Thyroid gland (tissue), 4 donors: ENCODE measurements around the gene PARP9.

ENCODE experiments used
- POLR2A ChIP-seq, 2 donors: fragments of 450-650 bp; IDR thresholded peaks; one replicate each; pipeline ENCODE4 v1.6.1; 2017; ENCODE audit warnings: antibody characterized with exemption in 2 of 2, mild to moderate bottlenecking in 2 of 2, moderate library complexity in 1 of 2
- TF ChIP-seq, protein P1 (sequence below), 6 experiments: fragments of 200-600 bp in 3 of 6; fragments of 450-650 bp in 3 of 6; sonication (generic) in 3 of 6; IDR thresholded peaks; one replicate each; pipeline ENCODE4 v1.5.1; 2016 to 2019; ENCODE audit warnings: antibody characterized with exemption in 6 of 6, mild to moderate bottlenecking in 2 of 6, inconsistent platforms in 1 of 6, moderate library complexity in 1 of 6

DNA sequence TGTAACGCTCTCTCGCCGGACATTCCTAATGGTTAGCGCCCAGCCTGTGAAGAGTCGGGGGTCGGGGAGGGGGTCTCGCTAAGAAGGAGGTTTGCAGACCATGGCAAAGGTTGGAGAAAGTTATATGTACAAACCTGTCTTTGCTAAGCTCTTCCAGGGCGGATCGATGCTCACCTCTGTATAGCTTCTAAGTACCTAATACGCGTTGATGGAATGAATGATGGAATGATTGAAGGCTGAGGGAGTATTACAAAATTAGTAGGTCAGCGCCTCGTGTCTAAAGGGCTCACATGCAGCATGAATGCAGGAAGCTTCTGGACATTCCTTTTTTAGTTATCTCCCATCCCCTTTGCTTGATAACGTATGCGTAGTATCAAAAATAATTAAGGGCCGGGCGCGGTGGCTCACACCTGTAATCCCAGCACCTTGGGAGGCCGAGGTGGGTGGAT lies 49.1 kb downstream of the PARP9 start:
- TF ChIP-seq, protein P1, sequence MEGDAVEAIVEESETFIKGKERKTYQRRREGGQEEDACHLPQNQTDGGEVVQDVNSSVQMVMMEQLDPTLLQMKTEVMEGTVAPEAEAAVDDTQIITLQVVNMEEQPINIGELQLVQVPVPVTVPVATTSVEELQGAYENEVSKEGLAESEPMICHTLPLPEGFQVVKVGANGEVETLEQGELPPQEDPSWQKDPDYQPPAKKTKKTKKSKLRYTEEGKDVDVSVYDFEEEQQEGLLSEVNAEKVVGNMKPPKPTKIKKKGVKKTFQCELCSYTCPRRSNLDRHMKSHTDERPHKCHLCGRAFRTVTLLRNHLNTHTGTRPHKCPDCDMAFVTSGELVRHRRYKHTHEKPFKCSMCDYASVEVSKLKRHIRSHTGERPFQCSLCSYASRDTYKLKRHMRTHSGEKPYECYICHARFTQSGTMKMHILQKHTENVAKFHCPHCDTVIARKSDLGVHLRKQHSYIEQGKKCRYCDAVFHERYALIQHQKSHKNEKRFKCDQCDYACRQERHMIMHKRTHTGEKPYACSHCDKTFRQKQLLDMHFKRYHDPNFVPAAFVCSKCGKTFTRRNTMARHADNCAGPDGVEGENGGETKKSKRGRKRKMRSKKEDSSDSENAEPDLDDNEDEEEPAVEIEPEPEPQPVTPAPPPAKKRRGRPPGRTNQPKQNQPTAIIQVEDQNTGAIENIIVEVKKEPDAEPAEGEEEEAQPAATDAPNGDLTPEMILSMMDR (IDR thresholded peaks at IDR 0.05) = no peak
- no peak for TF ChIP-seq POLR2A (IDR thresholded peaks at IDR 0.05)
